GM12873 (cell line): ENCODE data around the gene SHTN1.

Experiments
- TF ChIP-seq, protein P1 (sequence below): IDR thresholded peaks from 2 replicates; pipeline ENCODE4 v1.5.1; 2012; ENCODE audit warnings: low read depth, mild to moderate bottlenecking, moderate library complexity, low read length, control low read depth; ENCODE audit not compliant: insufficient read depth; ENCODE audit errors: missing control alignments

Gene SHTN1

DNA sequence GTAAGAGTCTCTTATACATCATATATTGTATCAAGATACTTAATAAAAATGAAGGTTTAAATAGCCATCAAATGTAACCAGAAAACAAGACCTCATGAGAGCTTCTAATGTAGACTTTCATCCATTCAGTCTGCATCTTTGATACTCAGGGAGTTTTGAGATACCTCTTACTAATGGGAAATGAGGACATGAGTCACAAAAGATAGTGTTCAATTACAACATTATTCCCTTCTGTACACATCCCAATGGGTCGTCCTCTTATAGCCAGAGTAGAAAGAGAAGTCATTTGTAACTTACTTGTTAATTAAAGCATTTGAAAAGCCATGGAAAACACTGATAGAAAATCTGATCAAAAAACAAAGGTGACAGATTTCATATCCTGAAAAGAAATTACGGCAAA, 19.4 kb downstream of the SHTN1 start:
- TF ChIP-seq, protein P1, sequence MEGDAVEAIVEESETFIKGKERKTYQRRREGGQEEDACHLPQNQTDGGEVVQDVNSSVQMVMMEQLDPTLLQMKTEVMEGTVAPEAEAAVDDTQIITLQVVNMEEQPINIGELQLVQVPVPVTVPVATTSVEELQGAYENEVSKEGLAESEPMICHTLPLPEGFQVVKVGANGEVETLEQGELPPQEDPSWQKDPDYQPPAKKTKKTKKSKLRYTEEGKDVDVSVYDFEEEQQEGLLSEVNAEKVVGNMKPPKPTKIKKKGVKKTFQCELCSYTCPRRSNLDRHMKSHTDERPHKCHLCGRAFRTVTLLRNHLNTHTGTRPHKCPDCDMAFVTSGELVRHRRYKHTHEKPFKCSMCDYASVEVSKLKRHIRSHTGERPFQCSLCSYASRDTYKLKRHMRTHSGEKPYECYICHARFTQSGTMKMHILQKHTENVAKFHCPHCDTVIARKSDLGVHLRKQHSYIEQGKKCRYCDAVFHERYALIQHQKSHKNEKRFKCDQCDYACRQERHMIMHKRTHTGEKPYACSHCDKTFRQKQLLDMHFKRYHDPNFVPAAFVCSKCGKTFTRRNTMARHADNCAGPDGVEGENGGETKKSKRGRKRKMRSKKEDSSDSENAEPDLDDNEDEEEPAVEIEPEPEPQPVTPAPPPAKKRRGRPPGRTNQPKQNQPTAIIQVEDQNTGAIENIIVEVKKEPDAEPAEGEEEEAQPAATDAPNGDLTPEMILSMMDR = no peak

DNA sequence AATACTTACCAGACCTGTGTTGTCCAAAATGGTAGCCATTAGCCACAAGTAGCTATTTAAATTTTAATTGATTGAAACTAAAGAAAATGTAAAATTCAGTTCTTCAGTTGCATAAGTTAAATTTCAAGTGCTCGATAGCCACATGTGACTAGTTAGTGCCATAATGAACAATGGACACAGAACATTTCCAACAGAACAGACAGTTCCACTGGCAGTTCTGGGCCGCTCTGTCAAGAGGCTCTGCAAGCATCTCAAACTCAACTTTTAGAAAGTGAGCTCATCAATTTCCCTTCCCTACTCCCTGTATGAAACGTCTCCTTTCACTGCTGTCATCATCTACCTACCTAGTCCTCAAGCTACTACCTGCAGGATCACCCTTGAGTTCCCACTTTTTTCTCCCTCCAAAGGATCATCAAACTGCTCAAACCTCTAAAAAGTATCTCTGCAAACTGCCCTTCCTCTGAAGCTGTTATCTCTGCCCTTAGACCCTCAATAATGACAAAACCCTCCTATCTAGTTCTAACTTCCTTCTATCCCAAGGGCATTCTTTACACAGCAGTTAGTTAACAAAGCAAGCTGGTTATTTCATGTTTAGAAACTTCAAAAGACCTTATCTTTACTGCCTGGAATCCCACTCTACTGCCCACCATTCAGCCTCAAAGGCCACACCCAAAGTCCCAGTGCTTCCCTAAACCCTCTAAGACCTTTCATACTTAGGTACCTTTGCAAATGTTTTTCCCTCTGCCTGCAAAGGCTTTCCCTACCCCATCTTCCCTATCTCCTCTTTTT, 20.6 kb downstream of the SHTN1 start:
- TF ChIP-seq, protein P1 = no peak

DNA sequence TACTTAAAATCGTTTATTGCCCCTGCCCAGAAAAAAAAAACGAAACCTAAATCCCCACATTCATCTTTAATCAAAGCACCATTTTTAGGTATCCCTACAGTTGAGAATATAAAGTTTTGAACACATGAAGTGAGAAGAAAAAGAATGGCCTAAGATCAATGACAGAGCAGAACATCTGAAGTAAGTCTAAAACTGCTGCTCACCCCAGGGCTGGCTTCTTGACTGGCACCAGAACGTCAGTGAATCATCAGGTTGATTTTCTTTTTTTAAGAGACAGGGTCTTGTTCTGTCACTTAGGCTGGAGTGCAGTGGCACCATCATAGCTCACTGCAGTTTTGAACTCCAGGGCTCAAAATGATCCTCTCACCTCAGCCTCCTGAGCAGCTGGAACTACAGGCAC, 24.9 kb downstream of the SHTN1 start:
- TF ChIP-seq, protein P1 = no peak

DNA sequence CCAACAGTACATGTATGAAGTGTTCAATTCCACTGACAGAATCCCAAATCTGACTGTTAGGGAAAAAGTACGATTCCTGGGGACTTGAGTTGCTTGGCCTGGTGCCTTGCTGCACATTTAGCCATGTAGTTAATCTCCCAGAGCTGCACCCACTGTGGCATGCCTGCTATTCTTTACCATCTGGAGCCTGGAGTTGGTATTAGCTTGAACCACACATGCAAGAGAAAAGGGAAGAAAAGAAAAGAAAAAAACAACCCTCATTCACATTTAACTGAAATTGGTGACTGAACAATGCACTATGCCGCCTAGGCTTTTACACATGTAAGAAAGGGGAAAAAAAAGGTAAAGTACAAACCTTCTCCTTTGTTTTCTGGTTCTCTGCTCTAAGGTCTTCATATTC, 26.1 kb downstream of the SHTN1 start:
- TF ChIP-seq, protein P1 = no peak

DNA sequence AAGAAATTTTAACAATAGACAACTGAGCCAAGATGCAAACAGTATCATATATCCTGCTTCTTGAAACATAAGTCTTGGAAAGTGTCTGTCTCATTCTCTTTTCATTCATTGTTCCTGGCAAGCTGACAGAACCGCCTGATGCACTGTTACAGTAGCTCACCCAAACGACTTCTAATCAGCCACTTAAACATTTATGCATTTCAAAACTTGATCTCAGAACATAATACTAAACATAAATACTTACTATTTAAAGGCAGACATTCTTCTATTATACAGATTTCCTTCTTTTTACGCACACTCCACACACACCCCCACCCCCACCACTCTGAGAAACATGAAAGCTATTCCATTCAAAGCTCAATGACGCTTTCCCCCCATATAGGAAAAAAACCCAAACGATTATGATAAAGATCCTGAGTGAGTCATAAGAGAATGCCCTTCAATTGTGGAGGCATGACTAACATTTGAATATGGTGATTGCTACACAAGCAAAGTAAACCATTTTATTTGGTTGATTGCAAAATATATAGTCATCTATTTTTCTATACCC, 30.5 kb downstream of the SHTN1 start:
- TF ChIP-seq, protein P1 = no peak

DNA sequence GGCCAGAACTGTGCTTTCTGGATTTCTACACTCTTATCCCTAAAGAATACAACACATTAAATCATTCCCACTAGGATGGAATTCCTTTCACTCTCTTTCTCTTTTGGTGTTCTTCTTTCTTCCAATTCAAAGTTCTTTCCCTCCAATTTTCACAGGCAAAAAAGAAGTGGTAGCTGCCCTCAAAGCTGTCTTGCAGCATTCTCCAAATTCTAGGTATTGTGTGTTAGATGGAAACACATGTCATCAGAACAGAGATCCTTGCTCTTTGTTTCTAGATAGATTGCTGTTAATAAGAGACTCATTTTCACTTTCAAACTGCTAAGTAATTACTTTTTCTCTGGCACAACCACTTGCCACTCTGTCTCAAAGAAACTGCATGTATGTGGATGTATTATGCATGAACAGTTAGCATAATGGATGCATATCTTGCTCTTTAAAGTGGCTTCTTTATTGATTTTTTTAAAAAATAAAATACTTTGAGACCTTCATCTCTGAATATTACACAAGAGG, 31.0 kb downstream of the SHTN1 start:
- TF ChIP-seq, protein P1 = no peak

DNA sequence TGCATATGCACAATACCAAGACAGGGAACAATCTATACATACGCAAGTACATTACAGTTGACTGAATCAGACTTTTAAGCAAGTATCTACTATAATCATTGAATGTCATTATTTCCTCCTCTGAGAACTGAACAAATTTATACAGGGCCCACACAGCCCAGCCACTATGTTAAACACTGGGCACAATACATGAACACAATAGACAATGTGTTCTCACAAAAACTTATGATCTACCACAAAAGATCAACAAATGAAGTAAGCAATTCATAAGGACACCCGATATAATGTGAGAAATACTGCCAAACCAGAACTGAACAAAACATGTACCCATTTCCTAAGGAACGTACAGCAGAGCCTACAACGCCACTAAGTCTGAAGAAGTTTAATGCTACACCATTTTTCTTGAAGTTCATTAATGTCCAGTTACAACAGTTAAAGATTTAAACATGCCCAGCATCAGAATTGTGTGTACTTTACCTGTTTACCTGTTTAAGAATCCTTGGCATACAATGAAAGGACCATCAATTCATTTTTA, 31.5 kb downstream of the SHTN1 start:
- TF ChIP-seq, protein P1 = no peak
